Fibroblast of mammary gland (primary cell): ENCODE measurements around the gene MATN3.

Experiments used
- DNase-seq: peaks from one replicate; pipeline ENCODE4 v3.0.0-alpha.2; 2010; ENCODE audit warnings: low read depth
- H3K4me3 ChIP-seq: 2 replicates; pipeline ENCODE4 v1.5.1; 2011; ENCODE audit warnings: low read depth, mild to moderate bottlenecking, low read length, moderate library complexity; ENCODE audit not compliant: control insufficient read depth
- CTCF ChIP-seq: conservative IDR thresholded peaks from 2 replicates; pipeline ENCODE4 v1.5.1; 2011; ENCODE audit warnings: low read depth, low read length, inconsistent platforms; ENCODE audit not compliant: control insufficient read depth, insufficient read depth

MATN3 gene

GRCh38 chr2:19990416-19990728, 22.1 kb downstream of the MATN3 start:
- peak overlapping the region; percentile 92 for H3K4me3 ChIP-seq
- DNase-seq = no peak
- TF ChIP-seq CTCF = no peak

- TF ChIP-seq CTCF = no peak
- H3K4me3 ChIP-seq = peak within 1 kb of the TSS; percentile 92
- peak; percentile 79 for DNase-seq
Measured at GRCh38 chr2:19989667-19990415, 22.6 kb downstream of the MATN3 start, which contains the start of gene WDR35. Gene WDR35 (minus strand): TSS chr2:19990105. CDS start chr2:19990015, 90 bp downstream.

- H3K4me3 ChIP-seq = peak overlapping the region; percentile 92
- no peak for TF ChIP-seq CTCF
- DNase-seq = no peak
Measured at GRCh38 chr2:19989342-19989666, 23.2 kb downstream of the MATN3 start.

- H3K4me3 ChIP-seq = peak overlapping the region; percentile 92
- TF ChIP-seq CTCF = no peak
Measured at GRCh38 chr2:19988600-19988999, 23.9 kb downstream of the MATN3 start.

GRCh38 chr2:19987936-19988335, 24.5 kb downstream of the MATN3 start:
- no peak for DNase-seq
- no peak for TF ChIP-seq CTCF

More at GRCh38 chr2:19988600-19988999, 23.9 kb downstream of the MATN3 start:
- DNase-seq = peak; percentile 38

GRCh38 chr2:19982268-19982667, 30.2 kb downstream of the MATN3 start:
- no peak overlapping the region for H3K4me3 ChIP-seq
- no peak for TF ChIP-seq CTCF
- DNase-seq = peak; percentile 20

More at GRCh38 chr2:19987936-19988335, 24.5 kb downstream of the MATN3 start:
- no peak overlapping the region for H3K4me3 ChIP-seq

GRCh38 chr2:19979932-19980331, 32.5 kb downstream of the MATN3 start:
- no peak for TF ChIP-seq CTCF
- H3K4me3 ChIP-seq = no peak overlapping the region
- DNase-seq = no peak
